GM12891 (cell line): ENCODE measurements around the gene BRS3.

Experiments
- DNase-seq: peaks from one replicate; pipeline ENCODE4 v3.0.0; 2011; ENCODE audit warnings: low spot score; ENCODE audit not compliant: insufficient read length
- FAIRE-seq: peaks from 2 replicates; lab custom pipeline; 2011; peaks lifted over from hg19 to GRCh38; lab: Jason Lieb, UNC
- PAX5 ChIP-seq: IDR thresholded peaks from 2 replicates; pipeline ENCODE4 v1.6.1; 2011; ENCODE audit warnings: low read length, moderate library complexity, mild to moderate bottlenecking; ENCODE audit not compliant: insufficient read depth, severe bottlenecking
- POLR2A ChIP-seq: IDR thresholded peaks from 2 replicates; pipeline ENCODE4 v1.6.1; 2011; ENCODE audit warnings: low read depth, low read length, control low read depth
- POLR2AphosphoS5 ChIP-seq: IDR thresholded peaks from 2 replicates; pipeline ENCODE4 v1.6.1; 2011; ENCODE audit warnings: low read depth, low read length, control low read depth
- POU2F2 ChIP-seq: IDR thresholded peaks from 2 replicates; pipeline ENCODE4 v1.6.1; 2011; ENCODE audit warnings: low read depth, mild to moderate bottlenecking, control low read depth, low read length, moderate library complexity
- SPI1 ChIP-seq: IDR thresholded peaks from 2 replicates; pipeline ENCODE4 v1.6.1; 2011; ENCODE audit warnings: low read depth, low read length, control low read depth
- TAF1 ChIP-seq: IDR thresholded peaks from 2 replicates; pipeline ENCODE4 v1.6.1; 2011; ENCODE audit warnings: low read depth, low read length, control low read depth

BRS3 gene

DNA sequence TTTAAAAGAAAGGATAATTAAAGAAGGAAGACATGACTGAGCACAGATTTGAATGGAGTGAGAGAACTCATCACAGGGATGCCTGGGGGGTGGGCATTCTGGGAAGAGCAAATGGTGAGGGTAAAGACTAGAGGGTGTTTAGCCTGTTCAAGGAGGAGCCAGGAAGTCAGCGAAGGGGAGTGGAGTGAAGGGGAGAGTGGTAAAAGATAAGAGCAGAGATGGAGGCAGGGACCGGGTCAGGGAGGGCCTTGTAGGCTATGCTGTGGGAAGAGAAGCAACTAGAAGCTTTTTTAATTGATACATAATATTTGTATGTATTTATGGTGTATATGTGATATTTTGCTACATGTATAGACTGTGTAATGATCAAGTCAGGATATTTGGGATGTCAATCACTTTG, 42.0 kb downstream of the BRS3 start:
- FAIRE-seq (no peak), DNase-seq (no peak)
- TF ChIP-seq POLR2A, result no peak
- TF ChIP-seq TAF1, result no peak
- no peak for TF ChIP-seq POU2F2
- no peak for TF ChIP-seq POLR2AphosphoS5
- no peak for TF ChIP-seq PAX5
- no peak for TF ChIP-seq SPI1

- DNase-seq, result no peak
- FAIRE-seq, result no peak
- TF ChIP-seq POU2F2 (no peak), POLR2AphosphoS5 (no peak), POLR2A (no peak), SPI1 (no peak), TAF1 (no peak), PAX5 (no peak)
These were observed 44.2 kb downstream of the BRS3 start, which contains the start of gene VGLL1 for GRCh38 chrX:136531951-136532350. VGLL1 (plus strand) TSS chrX:136532215; CDS start chrX:136536021, 3,806 bp downstream.

- no peak for FAIRE-seq
- TF ChIP-seq POLR2A, result no peak
- no peak for TF ChIP-seq POLR2AphosphoS5
- TF ChIP-seq POU2F2, result no peak
- TF ChIP-seq SPI1, result no peak
- TF ChIP-seq PAX5, result no peak
- no peak for TF ChIP-seq TAF1
- DNase-seq, result no peak
These were observed 46.4 kb downstream of the BRS3 start for GRCh38 chrX:136534131-136534530.

GRCh38 chrX:136538811-136539210, 51.1 kb downstream of the BRS3 start:
- TF ChIP-seq TAF1 (no peak), POLR2AphosphoS5 (no peak), POU2F2 (no peak), PAX5 (no peak), SPI1 (no peak), POLR2A (no peak)
- DNase-seq, result no peak
- no peak for FAIRE-seq

GRCh38 chrX:136540226-136540625, 52.5 kb downstream of the BRS3 start:
- no peak for FAIRE-seq
- no peak for DNase-seq
- TF ChIP-seq SPI1 (no peak), POLR2AphosphoS5 (no peak), TAF1 (no peak), POU2F2 (no peak), POLR2A (no peak), PAX5 (no peak)

DNA sequence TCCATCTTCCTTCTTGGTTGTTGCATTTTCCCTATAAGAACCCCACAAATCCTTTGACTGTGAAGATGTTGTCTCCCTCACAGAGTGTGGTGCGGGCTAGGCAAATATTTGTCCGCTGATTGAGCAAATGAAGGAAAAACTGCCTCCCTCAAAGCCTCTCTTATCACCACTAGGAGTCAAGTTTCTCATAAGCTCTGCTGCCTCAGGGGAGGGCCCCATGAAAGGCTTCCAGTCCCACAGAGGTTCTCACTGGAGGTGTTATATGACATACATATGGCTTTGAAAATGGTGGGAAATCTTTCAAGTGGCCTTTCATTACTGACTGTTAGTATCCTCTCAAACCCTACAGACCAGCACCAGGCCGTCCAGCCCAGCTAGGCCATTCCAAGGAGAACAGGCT, 53.5 kb downstream of the BRS3 start:
- TF ChIP-seq TAF1, result no peak
- TF ChIP-seq POLR2A, result no peak
- TF ChIP-seq SPI1, result no peak
- no peak for TF ChIP-seq POLR2AphosphoS5
- no peak for TF ChIP-seq PAX5
- TF ChIP-seq POU2F2, result no peak
- FAIRE-seq (no peak), DNase-seq (no peak)

GRCh38 chrX:136542281-136542680, 54.5 kb downstream of the BRS3 start:
- no peak for FAIRE-seq
- DNase-seq, result no peak
- no peak for TF ChIP-seq TAF1
- TF ChIP-seq POU2F2, result no peak
- no peak for TF ChIP-seq POLR2AphosphoS5
- TF ChIP-seq SPI1, result no peak
- TF ChIP-seq PAX5, result no peak
- no peak for TF ChIP-seq POLR2A
